PC-9 (cell line): ENCODE results near the gene KRTAP4-2. TPM values are rescaled to one million over a fixed set of nuclear protein-coding genes. Genes with fewer than 3 reads are reported as not detected.
"Not testable (repeated sequence)": the region's sequence is repeated elsewhere in the genome, so short reads cannot be mapped to it uniquely, and the experiment has no call there.

ENCODE experiments used
- BruUV-seq: library from RNA; stranded (reverse); fragments of 400-500 nt; replicated peaks from 2 replicates; lab custom pipeline; 2021; lab: Mats Ljungman, UMichigan
- CTCF ChIA-PET: fragments of 300-600 bp; sonication (Branson Sonifier 250); formaldehyde crosslinking; loops from one replicate; lab custom pipeline; 2022; ENCODE audit warnings: antibody characterized with exemption; lab: Charles Lee
- POLR2A ChIA-PET: fragments of 300-600 bp; sonication (Branson Sonifier 250); formaldehyde crosslinking; loops from one replicate; lab custom pipeline; 2022; ENCODE audit warnings: antibody characterized with exemption; ENCODE audit not compliant: unreplicated experiment; lab: Charles Lee
- DNase-seq, 2 experiments: peaks; one replicate each; pipeline versions ENCODE4 v3.0.0 to v3.0.0-alpha.2; 2015 to 2022; ENCODE audit warnings: mixed read lengths in 1 of 2
- H2AFZ ChIP-seq: fragments of 200-600 bp; sonication (generic); 2 replicates; pipeline ENCODE4 v1.8.1; 2017; ENCODE audit warnings: antibody characterized with exemption
- H3F3A ChIP-seq: fragments of 200-600 bp; sonication (generic); 2 replicates; pipeline ENCODE4 v1.8.1; 2017; ENCODE audit warnings: antibody characterized with exemption, mild to moderate bottlenecking, low read depth; ENCODE audit not compliant: insufficient read depth
- H3K27ac ChIP-seq: fragments of 200-600 bp; sonication (generic); 2 replicates; pipeline ENCODE4 v1.6.1; 2016; ENCODE audit warnings: mixed run types
- H3K27me3 ChIP-seq: fragments of 200-600 bp; sonication (generic); 2 replicates; pipeline ENCODE4 v1.6.1; 2016; ENCODE audit warnings: low read depth, mixed run types; ENCODE audit not compliant: insufficient read depth
- H3K36me3 ChIP-seq: fragments of 200-600 bp; sonication (generic); 2 replicates; pipeline ENCODE4 v1.6.1; 2016; ENCODE audit warnings: low read depth, mixed run types
- H3K4me1 ChIP-seq: fragments of 200-600 bp; sonication (generic); replicated peaks from 2 replicates; pipeline ENCODE4 v1.6.1; 2016; ENCODE audit warnings: mixed run types; ENCODE audit not compliant: insufficient read depth
- H3K4me2 ChIP-seq: fragments of 200-600 bp; sonication (generic); 2 replicates; pipeline ENCODE4 v1.6.1; 2017; ENCODE audit warnings: mixed run types
- H3K4me3 ChIP-seq: fragments of 200-600 bp; sonication (generic); 2 replicates; pipeline ENCODE4 v1.6.1; 2016; ENCODE audit warnings: mixed run types
- H3K79me2 ChIP-seq: fragments of 200-600 bp; sonication (generic); 2 replicates; pipeline ENCODE4 v1.6.1; 2017; ENCODE audit warnings: low read depth, mixed run types
- H3K9me2 ChIP-seq: fragments of 200-600 bp; sonication (generic); 2 replicates; pipeline ENCODE4 v1.8.1; 2017; ENCODE audit warnings: mild to moderate bottlenecking; ENCODE audit not compliant: insufficient read depth
- H3K9me3 ChIP-seq: fragments of 200-600 bp; sonication (generic); 2 replicates; pipeline ENCODE4 v1.8.1; 2016; ENCODE audit warnings: low read depth; ENCODE audit not compliant: insufficient read depth
- H4K20me1 ChIP-seq: fragments of 200-600 bp; sonication (generic); 2 replicates; pipeline ENCODE4 v1.8.1; 2017; ENCODE audit not compliant: insufficient read depth
- CTCF ChIP-seq: fragments of 200-600 bp; sonication (generic); conservative IDR thresholded peaks from 2 replicates; pipeline ENCODE4 v1.6.1; 2017; ENCODE audit warnings: mixed run types, antibody characterized with exemption, mild to moderate bottlenecking, moderate library complexity
- EZH2 ChIP-seq: fragments of 200-600 bp; sonication (generic); IDR thresholded peaks from 2 replicates; pipeline ENCODE4 v1.8.0; 2017; ENCODE audit warnings: antibody characterized with exemption, low read depth
- intact Hi-C: fragments of 100-400 bp; cut with micrococcal nuclease; formaldehyde crosslinking; loops from one replicate; pipeline ENCODE4 v1.10.0; 2022; ENCODE audit not compliant: unreplicated experiment
- total RNA-seq: library from RNA; stranded (reverse); gene quantifications from 2 replicates; pipeline ENCODE4 v1.2.3, GENCODE V29; 2021

KRTAP4-2 gene
- total RNA-seq, 1 experiment from 2014 or later: not detected

GRCh38 chr17:41149652-41149985 is 28.4 kb downstream of the KRTAP4-2 start, which contains the start of gene KRTAP4-5:
TSS of gene KRTAP4-5 (minus strand) at chr17:41149825. CDS start at chr17:41149767, 58 bp downstream.
- H3K9me3 ChIP-seq: peaks cover 3% of the 10 kb centered on the region; the same call in 1 of the 2 replicates
- no peaks in the 10 kb centered on the region for H3K9me2 ChIP-seq
- no peaks in the 10 kb centered on the region for H3K36me3 ChIP-seq
- H2AFZ ChIP-seq: no peak within 1 kb of the TSS
- no peaks in the 10 kb centered on the region for H3K79me2 ChIP-seq
- TF ChIP-seq EZH2 (no peak), CTCF (no peak)
- no peaks in the 10 kb centered on the region for H3K27me3 ChIP-seq
- DNase-seq: no peak
- ChIA-PET POLR2A (no interaction called here), CTCF (no interaction called here)
- H3K4me2 ChIP-seq: no peak within 1 kb of the TSS
- H3K27ac ChIP-seq: no peak within 1 kb of the TSS
- no peaks in the 10 kb centered on the region for H4K20me1 ChIP-seq
- H3K4me1 ChIP-seq: no peaks in the 10 kb centered on the region
- intact Hi-C loops: no loop called here
- H3K4me3 ChIP-seq: no peak within 1 kb of the TSS
- H3F3A ChIP-seq: no peaks in the 10 kb centered on the region
- no TSS peak for BruUV-seq

GRCh38 chr17:41148971-41149651 is 28.9 kb downstream of the KRTAP4-2 start:
- H3K4me3 ChIP-seq, DNase-seq, H3K9me2 ChIP-seq, H3K4me1 ChIP-seq, intact Hi-C loops, H3K79me2 ChIP-seq, H3K27me3 ChIP-seq, POLR2A ChIA-PET, BruUV-seq, H2AFZ ChIP-seq, H3K9me3 ChIP-seq, H3K36me3 ChIP-seq, H3F3A ChIP-seq, H3K4me2 ChIP-seq, H3K27ac ChIP-seq, H4K20me1 ChIP-seq, CTCF ChIA-PET: not testable (repeated sequence)

GRCh38 chr17:41147531-41148204 is 30.4 kb downstream of the KRTAP4-2 start:
- BruUV-seq: no TSS peak
- H3K79me2 ChIP-seq: no peaks in the 10 kb centered on the region

More at GRCh38 chr17:41147531-41148204, 30.4 kb downstream of the KRTAP4-2 start:
- TF ChIP-seq EZH2 (no peak), CTCF (no peak)
- intact Hi-C loops: no loop called here
- H3K27me3 ChIP-seq: no peaks in the 10 kb centered on the region
- H3K4me2 ChIP-seq: no peak overlapping the region
- H3K4me3 ChIP-seq: no peak overlapping the region
- CTCF ChIA-PET: no interaction called here
- H3K4me1 ChIP-seq: no peaks in the 10 kb centered on the region
- peaks cover 11% of the 10 kb centered on the region for H3K9me3 ChIP-seq
- H3K36me3 ChIP-seq: no peaks in the 10 kb centered on the region
- H2AFZ ChIP-seq: no peak overlapping the region
- H3K27ac ChIP-seq: no peak overlapping the region
- DNase-seq: no peak
- no peaks in the 10 kb centered on the region for H4K20me1 ChIP-seq
- H3F3A ChIP-seq: no peaks in the 10 kb centered on the region
- POLR2A ChIA-PET: no interaction called here
- no peaks in the 10 kb centered on the region for H3K9me2 ChIP-seq
